Measurements from ENCODE around the gene TFCP2L1.
"Not testable (repeated sequence)": the region's sequence is repeated elsewhere in the genome, so short reads cannot be mapped to it uniquely, and the experiment has no call there.

The TFCP2L1 gene

GRCh38 chr2:121234144-121234543 is 50.9 kb downstream of the TFCP2L1 start:
- no peak for TF ChIP-seq CTCF (IDR thresholded peaks at IDR 0.05; ENCODE audit: low read depth, low read length)
- no peak overlapping the region for H3K27ac ChIP-seq
- no peaks in the 10 kb centered on the region for H3K9me3 ChIP-seq (ENCODE audit: severe bottlenecking)
- H3K36me3 ChIP-seq = peaks cover 56% of the 10 kb centered on the region
- no peak for DNase-seq
- H3K27me3 ChIP-seq (ENCODE audit: insufficient read depth, low read depth, severe bottlenecking) = no peaks in the 10 kb centered on the region
- H3K4me3 ChIP-seq (ENCODE audit: low read depth, low read length) = no peak overlapping the region

DNA sequence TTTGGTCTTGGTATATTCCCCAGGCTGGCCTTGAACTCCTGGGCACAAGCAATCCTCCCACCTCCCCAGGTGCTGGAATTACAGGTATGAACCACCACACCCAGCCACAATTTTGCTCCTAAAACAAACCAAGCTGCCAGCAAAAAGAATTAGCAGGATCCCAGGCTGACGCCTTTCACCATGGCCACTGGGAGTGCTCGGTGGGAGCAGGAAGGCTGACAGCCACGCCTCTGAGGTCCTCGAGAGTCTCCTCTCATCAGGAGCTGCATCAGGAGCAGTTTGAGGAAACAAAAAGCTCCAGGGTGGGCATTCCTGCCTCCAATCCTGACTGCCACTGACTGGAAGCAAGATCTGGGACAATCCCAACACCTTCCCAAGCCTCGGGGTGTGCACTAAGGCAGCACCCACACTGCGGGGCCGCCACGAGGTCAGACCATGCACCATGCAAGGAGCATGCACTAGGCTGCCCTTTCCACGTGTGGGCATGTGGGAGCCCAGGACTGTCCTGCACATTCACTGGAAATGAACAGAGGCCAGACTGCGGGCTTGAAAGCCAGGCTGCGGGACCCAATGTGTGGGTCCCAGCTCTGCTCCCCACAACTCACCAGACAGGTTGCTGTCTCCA is 51.4 kb downstream of the TFCP2L1 start:
- H3K9me3 ChIP-seq (ENCODE audit: severe bottlenecking) = no peaks in the 10 kb centered on the region
- no peaks in the 10 kb centered on the region for H3K27me3 ChIP-seq (ENCODE audit: insufficient read depth, low read depth, severe bottlenecking)

DNA sequence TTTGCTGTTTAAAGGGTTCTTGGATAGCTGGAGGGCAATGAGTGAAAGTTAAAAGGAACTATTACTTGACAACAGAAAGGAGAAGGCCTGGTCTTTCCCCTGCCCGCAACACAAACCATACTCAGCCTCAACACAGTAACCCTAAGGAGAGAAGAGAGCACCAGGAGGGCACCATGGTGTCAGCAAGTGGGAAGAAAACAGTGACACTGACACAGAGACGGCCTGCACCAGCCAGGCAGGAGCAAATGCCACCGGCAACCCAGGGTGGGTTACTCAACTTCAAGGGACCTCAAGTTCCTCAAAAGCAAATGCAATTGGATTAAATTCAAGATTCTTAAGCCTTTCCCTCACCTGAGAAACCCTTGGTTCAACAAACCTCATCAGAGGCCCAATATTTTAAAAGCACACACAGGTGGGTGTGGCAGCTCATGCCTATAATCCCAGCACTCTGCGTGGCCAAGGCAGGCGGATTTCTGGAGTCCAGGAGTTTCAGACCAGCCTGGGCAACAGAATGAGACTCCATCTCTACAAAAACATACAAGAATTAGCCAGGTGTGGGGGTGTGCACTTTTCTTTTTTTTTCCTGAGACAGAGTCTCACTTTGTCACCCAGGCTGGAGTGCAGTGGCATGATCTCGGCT is 52.3 kb downstream of the TFCP2L1 start:
- DNase-seq = no peak
- H3K27me3 ChIP-seq (ENCODE audit: insufficient read depth, low read depth, severe bottlenecking) = no peaks in the 10 kb centered on the region
- no peak overlapping the region for H3K4me3 ChIP-seq (ENCODE audit: low read depth, low read length)
- H3K36me3 ChIP-seq = peaks cover 52% of the 10 kb centered on the region
- H3K27ac ChIP-seq = no peak overlapping the region
- no peaks in the 10 kb centered on the region for H3K9me3 ChIP-seq (ENCODE audit: severe bottlenecking)
- TF ChIP-seq CTCF (IDR thresholded peaks at IDR 0.05; ENCODE audit: low read depth, low read length) = no peak

More for the DNA sequence above, 51.4 kb downstream of the TFCP2L1 start:
- no peak for TF ChIP-seq CTCF (IDR thresholded peaks at IDR 0.05; ENCODE audit: low read depth, low read length)
- H3K27ac ChIP-seq = no peak overlapping the region
- no peak overlapping the region for H3K4me3 ChIP-seq (ENCODE audit: low read depth, low read length)
- DNase-seq = no peak
- H3K36me3 ChIP-seq = peaks cover 55% of the 10 kb centered on the region

DNA sequence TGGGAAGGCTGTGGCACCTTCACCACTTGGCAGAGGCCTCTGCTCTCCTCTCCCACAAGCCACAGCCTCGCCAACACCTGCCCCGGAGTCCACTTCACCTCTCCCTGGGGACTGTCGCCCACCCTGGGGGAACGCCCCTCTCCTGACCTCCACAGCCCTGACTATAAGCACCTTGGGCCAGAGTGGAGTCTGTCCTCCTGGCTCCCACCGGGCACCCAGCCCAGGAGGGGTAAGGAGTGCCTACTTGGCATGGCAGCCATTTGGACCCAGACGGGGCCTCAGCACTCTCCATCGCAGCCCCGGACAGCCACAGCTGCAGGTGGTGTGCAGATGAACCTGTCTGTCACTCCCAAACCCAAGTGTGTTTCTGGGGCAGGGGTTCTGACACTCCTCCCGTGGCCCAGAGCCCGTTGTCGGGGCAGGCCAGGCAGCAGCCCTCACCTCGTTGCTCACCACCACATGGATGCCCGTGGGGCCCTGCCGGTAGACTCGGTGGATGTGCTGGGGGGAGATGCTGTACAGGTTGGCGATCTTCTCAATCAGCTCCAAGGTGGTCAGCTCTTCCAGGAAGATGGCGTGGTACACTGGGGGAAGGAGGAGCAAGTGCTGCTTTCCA is 53.5 kb downstream of the TFCP2L1 start:
- H3K4me3 ChIP-seq (ENCODE audit: low read depth, low read length) = no peak overlapping the region
- H3K36me3 ChIP-seq = peaks cover 47% of the 10 kb centered on the region
- H3K9me3 ChIP-seq (ENCODE audit: severe bottlenecking) = no peaks in the 10 kb centered on the region
- no peak overlapping the region for H3K27ac ChIP-seq
- no peak for DNase-seq
- H3K27me3 ChIP-seq (ENCODE audit: insufficient read depth, low read depth, severe bottlenecking) = no peaks in the 10 kb centered on the region
- no peak for TF ChIP-seq CTCF (IDR thresholded peaks at IDR 0.05; ENCODE audit: low read depth, low read length)

GRCh38 chr2:121228521-121228920 is 56.5 kb downstream of the TFCP2L1 start:
- no peak overlapping the region for H3K4me3 ChIP-seq (ENCODE audit: low read depth, low read length)
- no peaks in the 10 kb centered on the region for H3K9me3 ChIP-seq (ENCODE audit: severe bottlenecking)
- no peaks in the 10 kb centered on the region for H3K27me3 ChIP-seq (ENCODE audit: insufficient read depth, low read depth, severe bottlenecking)
- no peak overlapping the region for H3K27ac ChIP-seq
- no peak for DNase-seq
- peaks cover 36% of the 10 kb centered on the region for H3K36me3 ChIP-seq
- TF ChIP-seq CTCF (IDR thresholded peaks at IDR 0.05; ENCODE audit: low read depth, low read length) = no peak

GRCh38 chr2:121227381-121228144 is 57.4 kb downstream of the TFCP2L1 start:
- Histone ChIP-seq H3K36me3 (peaks cover 39% of the 10 kb centered on the region), H3K27ac (peak overlapping the region; percentile 42; the same call in 1 of the 2 replicates)
- peak; percentile 67 for DNase-seq
- H3K27me3 ChIP-seq (ENCODE audit: insufficient read depth, low read depth, severe bottlenecking); H3K9me3 ChIP-seq (ENCODE audit: severe bottlenecking); H3K4me3 ChIP-seq (ENCODE audit: low read depth, low read length): not testable (repeated sequence)

GRCh38 chr2:121225681-121226080 is 59.3 kb downstream of the TFCP2L1 start:
- DNase-seq; H3K9me3 ChIP-seq (ENCODE audit: severe bottlenecking); H3K27ac ChIP-seq: not testable (repeated sequence)

More at GRCh38 chr2:121225681-121226080, 59.3 kb downstream of the TFCP2L1 start:
- H3K4me3 ChIP-seq (ENCODE audit: low read depth, low read length); H3K27me3 ChIP-seq (ENCODE audit: insufficient read depth, low read depth, severe bottlenecking): not testable (repeated sequence)
- peaks cover 32% of the 10 kb centered on the region for H3K36me3 ChIP-seq
